ENCODE measurements around the gene PAPPA2. TPM values are rescaled to one million over a fixed set of nuclear protein-coding genes. Genes with fewer than 3 reads are reported as not detected.

PAPPA2 gene
- total and polyA plus RNA-seq, 9 of the 15 experiments (the other 6 are each of a cell fraction or from before 2014, with no cell fraction given), result 0.01 to 0.15 (median 0.05) TPM; not detected in 2

GRCh38 chr1:176558561-176558960, 95.6 kb downstream of the PAPPA2 start:
- no peaks in the 10 kb centered on the region for H3K9me1 ChIP-seq (ENCODE audit: control insufficient read depth, insufficient read depth, low read length)
- no peak for FAIRE-seq
- H3K27ac ChIP-seq (ENCODE audit: extremely low read depth, low read depth, low read length), result no peak overlapping the region
- H3K36me3 ChIP-seq (ENCODE audit: control insufficient read depth, insufficient read depth, low read length), result no peaks in the 10 kb centered on the region
- ChIA-PET CTCF (ENCODE audit: low intra/inter-chr PET ratio) (interaction anchor here (2.6 kb wide), 1 partner anchor 322 kb away, joined by 44 read pairs; no protein-coding TSS in a partner anchor), POLR2A (no interaction called here)
- no TSS peak for BruUV-seq (replicated peaks)
- no peak overlapping the region for H2AFZ ChIP-seq (ENCODE audit: low read depth, low read length)
- no peaks in the 10 kb centered on the region for H3K4me1 ChIP-seq (replicated peaks in 1 of 2; ENCODE audit: control insufficient read depth in 2 of 2, insufficient read depth in 2 of 2, low read length in 2 of 2)
- no peak overlapping the region for H3K4me3 ChIP-seq
- intact Hi-C loops (cut with micrococcal nuclease) (loop anchor here (2.0 kb wide), 1 partner anchor 184 kb away; no protein-coding TSS in a partner anchor), in situ Hi-C loops (cut with MboI) (loop anchor here (5.0 to 25.0 kb wide), 2 partner anchors 324 to 1379 kb away; no protein-coding TSS in a partner anchor)
- H4K20me1 ChIP-seq (replicated peaks; ENCODE audit: control insufficient read depth, insufficient read depth, low read length), result no peaks in the 10 kb centered on the region
- DNase-seq (ENCODE audit: extremely low read depth in 1 of 4, low spot score in 3 of 4), result no peak
- H3K79me2 ChIP-seq (ENCODE audit: control insufficient read depth, insufficient read depth, low read length), result no peaks in the 10 kb centered on the region
- no peak overlapping the region for H3K4me2 ChIP-seq (ENCODE audit: insufficient read depth, low read length)
- peaks cover 10 to 18% of the 10 kb centered on the region in 2 experiments; a peak in 4 of 5 replicates for H3K27me3 ChIP-seq (ENCODE audit: control insufficient read depth in 2 of 2, insufficient read depth in 2 of 2, low read length in 2 of 2)
- H3K9ac ChIP-seq (ENCODE audit: insufficient read depth in 1 of 2, low read depth in 2 of 2, low read length in 2 of 2), result no peak overlapping the region
- H3K9me3 ChIP-seq (replicated peaks; ENCODE audit: control insufficient read depth, insufficient read depth, low read depth, low read length), result no peaks in the 10 kb centered on the region
- WGBS (ENCODE audit: insufficient coverage, low coverage, missing lambda C conversion rate), result 0% methylated on average over 2 of the region's 2 CpGs
- ATAC-seq, result no peak
- no peak for TF ChIP-seq SETDB1 (IDR thresholded peaks at IDR 0.05; ENCODE audit: low read length)
- no peak for TF ChIP-seq JUN (IDR thresholded peaks at IDR 0.05; ENCODE audit: borderline replicate concordance, low read depth, low read length)
- no peak for TF ChIP-seq JUN (CRISPR knock-in tag; IDR thresholded peaks at IDR 0.05; ENCODE audit: borderline replicate concordance)
- TF ChIP-seq ATF2 (CRISPR knock-in tag; IDR thresholded peaks at IDR 0.05), result no peak
- no peak for TF ChIP-seq ATF3 (IDR thresholded peaks at IDR 0.05)
- TF ChIP-seq ATF3 (CRISPR knock-in tag; conservative IDR thresholded peaks at IDR 0.05), result no peak
- TF ChIP-seq SREBF1 (IDR thresholded peaks at IDR 0.05; ENCODE audit: borderline replicate concordance, low read depth, low read length), result no peak
- TF ChIP-seq KDM2B (CRISPR knock-in tag; IDR thresholded peaks at IDR 0.05), result no peak
- TF ChIP-seq SMARCA4 (IDR thresholded peaks at IDR 0.05), result no peak
- no peak for TF ChIP-seq HMBOX1 (IDR thresholded peaks at IDR 0.05)
- no peak for TF ChIP-seq ZNF717 (CRISPR knock-in tag; IDR thresholded peaks at IDR 0.05)
- TF ChIP-seq ZNF518B (CRISPR knock-in tag; IDR thresholded peaks at IDR 0.05), result no peak
- no peak for TF ChIP-seq ZNF324 (CRISPR knock-in tag; IDR thresholded peaks at IDR 0.05)
- TF ChIP-seq ZBTB1 (CRISPR knock-in tag; IDR thresholded peaks at IDR 0.05; ENCODE audit: borderline replicate concordance, low read depth), result no peak
- no peak for TF ChIP-seq FOXA1 (IDR thresholded peaks at IDR 0.05; ENCODE audit: borderline replicate concordance)
- TF ChIP-seq ZNF75A (CRISPR knock-in tag; IDR thresholded peaks at IDR 0.05), result no peak
- no peak for TF ChIP-seq POLR2A (conservative IDR thresholded peaks at IDR 0.05)
